ENCODE data around the gene TBC1D10B. TPM values are rescaled to one million over a fixed set of nuclear protein-coding genes. Genes with fewer than 3 reads are reported as not detected.

Gene TBC1D10B
- total RNA-seq, 1 experiment from 2014 or later = 49.2 TPM

- TF ChIP-seq EZH2phosphoT487 (IDR thresholded peaks at IDR 0.05; ENCODE audit: borderline replicate concordance) (no peak), POLR2A (IDR thresholded peaks at IDR 0.05; ENCODE audit: borderline replicate concordance, extremely low read depth, insufficient read depth, insufficient read length) (no peak), ZFX (IDR thresholded peaks at IDR 0.05) (no peak), CBX3 (IDR thresholded peaks at IDR 0.05; ENCODE audit: low read depth) (no peak), SRF (IDR thresholded peaks at IDR 0.05; ENCODE audit: low read depth) (no peak), EGR1 (IDR thresholded peaks at IDR 0.05; ENCODE audit: low read depth) (no peak), TCF7L2 (IDR thresholded peaks at IDR 0.05; ENCODE audit: borderline replicate concordance, extremely low read depth, insufficient read depth, insufficient read length) (no peak), YY1 (IDR thresholded peaks at IDR 0.05; ENCODE audit: extremely low read depth, insufficient replicate concordance, low read depth, low read length) (no peak), SP1 (IDR thresholded peaks at IDR 0.05; ENCODE audit: low read depth) (no peak)
These were observed 45.8 kb upstream of the TBC1D10B start (continued) for GRCh38 chr16:30416047-30416603.

GRCh38 chr16:30414159-30414558 lies 43.9 kb upstream of the TBC1D10B start:
- TF ChIP-seq SIN3A (IDR thresholded peaks at IDR 0.05; ENCODE audit: low read depth) (no peak), ATF3 (IDR thresholded peaks at IDR 0.05) (no peak), ZNF274 (IDR thresholded peaks at IDR 0.05; ENCODE audit: low read depth, low read length) (no peak), POLR2AphosphoS5 (IDR thresholded peaks at IDR 0.05; ENCODE audit: low read depth, low read length) (no peak), MAX (IDR thresholded peaks at IDR 0.05) (no peak), EZH2phosphoT487 (IDR thresholded peaks at IDR 0.05; ENCODE audit: borderline replicate concordance) (no peak), EZH2 (IDR thresholded peaks at IDR 0.05) (no peak), ZBTB33 (IDR thresholded peaks at IDR 0.05; ENCODE audit: extremely low read depth, insufficient replicate concordance, low read length) (no peak), ELF1 (IDR thresholded peaks at IDR 0.05; ENCODE audit: borderline replicate concordance, low read depth) (no peak), YY1 (IDR thresholded peaks at IDR 0.05; ENCODE audit: extremely low read depth, insufficient replicate concordance, low read depth, low read length) (no peak), POLR2A (IDR thresholded peaks at IDR 0.05; ENCODE audit: borderline replicate concordance, extremely low read depth, insufficient read depth, insufficient read length) (no peak), CTCF (IDR thresholded peaks at IDR 0.05 in 2 of 3, conservative IDR thresholded peaks at IDR 0.05 in 1 of 3; ENCODE audit: borderline replicate concordance in 1 of 3, insufficient read depth in 1 of 3, low read depth in 2 of 3, low read length in 2 of 3) (no peak), EGR1 (IDR thresholded peaks at IDR 0.05; ENCODE audit: low read depth) (no peak)
- H3K9ac ChIP-seq (ENCODE audit: low read length) = no peak overlapping the region
- CTCF ChIA-PET = interaction anchor here (0.7 kb wide), 1 partner anchor 302 kb away, joined by 3 read pairs; no protein-coding TSS in a partner anchor
- H3K9me2 ChIP-seq (ENCODE audit: insufficient read depth) = no peaks in the 10 kb centered on the region
- H3K36me3 ChIP-seq (ENCODE audit: control insufficient read depth in 1 of 2, insufficient read depth in 2 of 2, low read length in 2 of 2) = peaks cover 6 to 26% of the 10 kb centered on the region in 2 experiments; a peak in 1 of 4 replicates
- ATAC-seq (no peak), DNase-seq (ENCODE audit: low read depth, low spot score) (no peak)
- H3K9me3 ChIP-seq (ENCODE audit: control insufficient read depth in 1 of 2, insufficient read depth in 1 of 2, low read depth in 1 of 2, low read length in 2 of 2) = no peaks in the 10 kb centered on the region
- POLR2A ChIA-PET = no interaction called here
- BruUV-seq (replicated peaks) = no TSS peak
- no peak overlapping the region for H2AFZ ChIP-seq (ENCODE audit: low read depth, low read length, poor library complexity, severe bottlenecking)
- H3K79me2 ChIP-seq (ENCODE audit: insufficient read depth, low read length) = peaks cover 39% of the 10 kb centered on the region
- RAD21 ChIA-PET (ENCODE audit: low non-redundant PET in 1 of 2, low total read pairs in 2 of 2, uncharacterized antibody in 2 of 2, unreplicated experiment in 2 of 2) = no interaction called here
- no peak overlapping the region for H3K4me3 ChIP-seq (replicated peaks in 1 of 2; ENCODE audit: low read depth in 1 of 2, low read length in 2 of 2)
- peaks cover 3% of the 10 kb centered on the region; the same call in 1 of the 2 replicates for H4K20me1 ChIP-seq (ENCODE audit: insufficient read depth)
- peak overlapping the region; percentile 37; the same call in 1 of the 2 replicates for H3K4me2 ChIP-seq (ENCODE audit: low read length)
- no peak overlapping the region for H3K27ac ChIP-seq (ENCODE audit: low read depth, low read length)
- H3K27me3 ChIP-seq (ENCODE audit: insufficient read depth, low read length) = no peaks in the 10 kb centered on the region
- peaks cover 11 to 40% of the 10 kb centered on the region in 2 experiments for H3K4me1 ChIP-seq (ENCODE audit: control insufficient read depth in 1 of 2, insufficient read depth in 2 of 2, low read length in 2 of 2)
- intact Hi-C loops (cut with micrococcal nuclease) = no loop called here
